NCI-H1092 treated with DMSO at 0.1 percent for 48 hours (cell line): Measurements from ENCODE around the gene HNRNPU.
"Not testable (repeated sequence)": the region's sequence is repeated elsewhere in the genome, so short reads cannot be mapped to it uniquely, and the experiment has no call there.

Experiments used
- DNase-seq: peaks from one replicate; lab custom pipeline; 2025; lab: John Stamatoyannopoulos, UW

The HNRNPU gene

DNA sequence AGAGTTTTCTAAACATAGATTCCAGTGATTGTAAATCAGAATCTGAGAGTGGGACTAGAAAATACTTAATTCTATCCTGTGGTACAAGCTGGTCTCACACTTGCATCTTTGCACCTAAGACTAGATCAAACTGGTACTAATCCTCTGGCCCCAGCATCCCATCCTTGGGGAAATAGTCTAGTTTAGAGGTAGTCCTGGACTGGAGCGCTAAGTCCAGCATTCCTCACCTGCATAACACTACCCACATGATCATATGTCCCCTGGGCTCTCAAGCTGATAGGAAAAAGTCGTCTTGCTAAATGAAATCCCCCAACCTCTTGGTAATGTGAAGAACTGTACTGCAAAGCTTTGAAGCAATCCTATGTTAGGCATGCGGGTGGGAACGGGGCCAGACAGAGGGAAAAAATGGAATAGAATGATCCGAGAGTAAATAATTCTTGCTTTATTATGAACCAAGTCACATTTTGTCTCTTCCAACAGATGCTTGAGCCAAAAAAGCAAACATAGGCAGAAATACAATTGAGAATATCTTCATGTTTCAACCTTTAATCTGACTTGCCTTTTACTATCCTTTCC is 24.0 kb downstream of the HNRNPU start:
- DNase-seq = no peak

DNA sequence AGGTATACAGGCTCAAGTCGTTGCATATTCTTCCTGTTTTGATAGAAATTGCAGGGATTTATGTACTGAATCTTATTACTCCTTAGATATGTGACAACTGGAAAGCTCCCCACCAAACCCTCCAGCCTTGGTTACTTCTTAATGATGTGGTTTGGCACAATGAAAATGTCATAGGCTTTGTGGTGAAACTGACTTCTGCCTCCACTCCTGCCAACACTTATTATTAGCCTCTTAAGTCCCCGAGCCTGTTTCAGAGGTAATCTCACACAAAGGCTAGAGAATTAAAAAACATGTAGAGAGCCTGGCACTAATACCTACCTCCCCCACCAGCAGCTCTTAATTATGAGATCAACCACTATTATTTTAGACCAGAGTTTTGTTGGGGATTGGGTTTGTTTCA is 24.7 kb downstream of the HNRNPU start:
- no peak for DNase-seq

DNA sequence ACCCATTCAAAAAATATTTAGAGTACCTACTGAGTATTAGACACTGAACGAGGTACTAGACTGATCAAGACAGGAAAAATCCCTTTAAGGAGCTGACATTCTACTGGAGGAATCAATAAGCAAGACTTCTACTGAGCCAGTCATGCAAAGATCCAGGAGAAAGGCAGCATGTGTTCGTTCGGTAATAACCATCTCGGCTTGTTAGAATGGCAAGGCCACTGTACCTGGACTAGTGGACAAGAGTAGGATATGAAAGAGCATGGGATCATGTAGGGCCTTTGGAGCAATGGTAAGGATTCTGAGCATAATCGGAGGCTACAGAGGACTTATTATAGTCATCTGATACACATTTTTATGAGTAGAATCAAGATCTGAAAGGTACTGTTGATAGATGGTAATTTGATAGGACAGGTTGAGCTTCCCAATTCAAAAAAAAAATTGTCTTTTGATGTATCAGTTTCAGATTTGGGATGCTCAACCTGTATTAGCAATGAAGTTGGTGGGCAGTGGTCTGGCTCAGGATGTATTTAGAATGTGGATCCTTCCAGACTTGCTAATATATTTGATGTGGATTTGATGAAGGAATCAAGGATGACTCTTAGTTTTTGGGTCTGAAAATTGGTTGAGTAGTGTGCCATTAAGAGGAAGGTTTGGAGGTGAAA is 26.6 kb downstream of the HNRNPU start:
- peak; percentile 17 for DNase-seq

DNA sequence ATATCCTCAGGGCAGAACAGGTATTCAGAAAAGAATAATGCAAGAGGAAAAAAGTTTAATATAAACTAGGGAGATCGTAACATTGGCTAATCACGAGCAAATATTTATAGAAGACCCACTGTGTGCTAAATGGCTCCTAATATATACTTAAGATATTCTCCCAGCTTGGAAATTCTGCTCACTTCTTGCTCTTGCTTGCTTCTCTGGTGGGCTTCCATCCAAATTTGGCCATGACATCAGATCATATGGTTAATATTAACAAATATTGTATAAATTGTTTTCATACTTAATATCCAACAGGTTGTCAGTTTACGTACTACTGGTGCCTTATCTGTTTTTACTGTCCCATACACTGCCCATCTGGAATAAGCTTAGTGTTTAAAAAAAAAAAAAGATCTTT is 27.8 kb downstream of the HNRNPU start:
- no peak for DNase-seq

DNA sequence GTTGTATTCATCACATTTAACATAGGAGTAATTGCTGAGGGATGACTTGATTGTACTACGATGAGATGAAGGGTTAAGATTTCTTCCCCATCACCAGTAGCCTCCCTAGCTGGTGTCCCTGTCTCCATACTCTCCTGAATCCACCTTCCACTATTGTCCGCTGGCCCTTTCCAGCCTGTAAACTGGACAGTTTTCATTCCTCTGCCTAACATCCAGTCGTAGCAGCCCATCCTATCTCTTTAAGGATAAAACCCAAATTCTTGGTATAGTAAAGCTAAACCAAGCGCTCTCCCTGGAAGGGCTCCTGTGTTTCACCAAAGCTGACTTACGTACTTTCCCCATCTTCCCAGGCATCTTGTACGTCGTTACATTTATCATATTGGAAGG is 28.2 kb downstream of the HNRNPU start:
- DNase-seq = peak; percentile 88

DNA sequence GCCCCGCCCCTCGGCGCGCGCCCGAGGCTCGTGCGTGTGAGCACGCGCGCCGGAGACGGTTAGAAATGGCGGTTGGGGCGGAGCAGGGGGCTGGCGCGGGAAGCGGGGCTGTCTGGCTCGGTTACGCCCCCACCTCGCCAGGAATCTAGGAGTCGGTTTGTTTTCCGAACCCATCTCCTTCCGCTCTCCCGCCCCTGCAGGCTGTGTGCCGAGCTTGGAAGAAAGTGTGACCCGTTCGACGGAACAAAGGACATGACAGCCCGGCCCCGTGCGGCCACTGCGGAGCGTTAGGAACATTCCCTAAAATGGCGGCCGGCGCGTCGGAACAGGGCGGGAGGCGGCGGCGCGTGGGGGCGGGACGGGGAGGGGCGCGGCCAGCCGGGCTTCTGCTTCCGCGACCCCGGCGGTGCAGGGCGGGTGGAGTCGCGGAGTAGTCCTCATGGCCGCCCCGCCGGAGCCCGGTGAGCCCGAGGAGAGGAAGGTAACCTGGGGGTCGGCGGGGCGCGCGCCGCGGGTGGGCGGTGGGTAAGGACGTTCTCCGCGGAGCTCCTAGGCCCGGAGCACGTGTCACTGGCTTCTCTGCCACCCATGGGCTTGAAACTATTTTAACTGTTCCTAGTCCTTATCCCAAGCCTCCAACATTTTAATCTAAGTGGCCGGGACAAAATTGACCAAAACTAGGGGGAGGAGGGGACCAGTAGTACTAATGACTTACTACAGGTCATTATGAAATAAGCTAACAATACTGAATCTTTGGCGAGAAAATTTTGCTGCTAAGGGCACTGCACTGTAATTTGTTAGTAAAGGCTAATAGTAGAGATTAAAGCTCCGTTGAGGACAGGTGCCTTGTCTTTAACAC is 28.8 kb downstream of the HNRNPU start, which contains the start of gene COX20:
TSS of gene COX20 (plus strand) at position 383 of the 859 bp plus-strand sequence. CDS start at position 440, 57 bp downstream.
- DNase-seq = peak; percentile 98

DNA sequence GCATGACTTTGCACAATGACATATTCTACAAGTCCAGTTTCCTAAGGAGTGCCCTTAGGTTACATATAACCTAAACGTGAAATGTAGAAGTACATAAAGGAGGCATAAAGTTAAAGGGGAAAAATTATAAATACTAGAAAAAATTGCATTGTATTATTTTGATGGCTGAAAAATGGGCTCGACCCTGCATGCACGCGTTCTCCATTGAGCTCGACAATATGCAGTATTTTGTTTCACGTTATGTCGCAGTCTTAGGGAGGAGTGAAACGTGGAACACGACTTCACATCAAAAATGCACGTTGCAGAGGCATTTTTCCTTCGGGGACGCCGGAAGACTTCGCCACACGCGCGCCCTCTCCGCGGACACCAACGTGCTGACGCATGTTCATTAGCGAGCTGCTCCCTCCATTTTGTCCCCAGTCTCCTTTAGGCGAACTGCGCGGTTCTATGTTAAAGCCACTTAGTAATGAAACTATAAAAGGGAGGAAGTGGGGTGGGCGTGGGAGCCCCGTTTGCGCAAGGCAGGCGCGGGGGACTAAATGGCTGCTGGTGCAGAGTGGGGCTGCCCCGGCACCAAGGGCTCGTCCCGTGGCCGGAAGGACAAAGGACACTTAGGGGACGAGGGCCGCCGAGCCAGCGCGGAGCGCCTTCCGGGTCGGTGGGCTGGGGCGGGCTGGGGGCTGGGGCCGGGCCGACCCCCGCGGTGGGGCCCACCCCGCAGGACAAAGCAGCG is 29.6 kb downstream of the HNRNPU start:
- DNase-seq = peak; percentile 98

DNA sequence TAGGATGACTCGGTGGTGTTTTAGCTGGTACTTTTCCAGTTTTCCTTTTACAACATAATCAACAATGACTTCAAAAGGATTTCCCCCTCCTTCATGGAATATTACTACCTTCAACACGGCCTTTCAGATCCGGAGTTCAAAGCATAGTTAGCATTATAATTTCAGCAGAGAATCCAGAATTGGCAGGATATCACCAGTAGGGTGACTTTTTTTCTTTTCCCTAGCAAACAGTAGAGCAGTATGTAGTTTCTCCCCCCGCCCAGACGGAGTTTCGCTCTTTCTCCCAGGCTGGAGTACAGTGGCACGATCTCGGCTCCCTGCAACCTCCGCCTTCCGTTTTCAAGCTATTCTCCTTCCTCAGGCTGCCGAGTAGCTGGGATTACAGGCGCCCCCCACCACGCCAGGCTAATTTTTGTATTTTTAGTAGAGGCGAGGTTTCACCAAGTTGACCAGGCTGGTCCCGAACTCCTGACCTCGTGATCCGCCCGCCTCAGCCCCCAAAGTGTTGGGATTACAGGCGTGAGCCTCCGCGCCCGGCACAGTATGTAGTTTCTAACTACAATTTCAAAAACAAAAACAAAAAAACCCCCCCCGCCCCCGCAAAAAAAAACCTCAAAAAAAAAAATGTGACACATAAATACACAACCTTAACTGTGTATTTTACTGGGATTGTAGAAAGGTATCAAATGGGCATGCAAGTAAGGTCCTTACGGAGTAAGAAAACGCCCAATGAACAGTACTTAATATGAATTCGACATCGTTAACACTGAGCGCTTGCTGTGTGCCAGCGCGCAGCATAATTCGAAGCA is 30.4 kb downstream of the HNRNPU start:
- peak; percentile 80 for DNase-seq

DNA sequence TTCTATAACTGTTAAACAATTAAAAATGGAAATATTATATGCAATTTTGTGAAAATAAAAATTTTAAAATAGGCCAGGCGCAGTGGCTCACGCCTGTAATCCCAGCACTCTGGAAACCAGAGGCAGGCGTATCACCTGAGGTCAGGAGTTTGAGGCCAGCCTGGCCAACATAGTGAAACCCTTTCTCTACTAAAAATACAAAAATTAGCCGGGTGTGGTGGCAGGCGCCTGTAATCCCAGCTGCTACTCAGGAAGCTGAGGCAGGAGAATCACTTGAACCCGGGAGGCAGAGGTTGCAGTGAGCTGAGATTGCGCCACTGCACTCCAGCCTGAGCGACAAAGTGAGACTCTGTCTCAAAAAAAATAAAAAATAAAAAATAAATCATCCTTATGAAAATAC is 31.1 kb downstream of the HNRNPU start:
- DNase-seq = not testable (repeated sequence)

DNA sequence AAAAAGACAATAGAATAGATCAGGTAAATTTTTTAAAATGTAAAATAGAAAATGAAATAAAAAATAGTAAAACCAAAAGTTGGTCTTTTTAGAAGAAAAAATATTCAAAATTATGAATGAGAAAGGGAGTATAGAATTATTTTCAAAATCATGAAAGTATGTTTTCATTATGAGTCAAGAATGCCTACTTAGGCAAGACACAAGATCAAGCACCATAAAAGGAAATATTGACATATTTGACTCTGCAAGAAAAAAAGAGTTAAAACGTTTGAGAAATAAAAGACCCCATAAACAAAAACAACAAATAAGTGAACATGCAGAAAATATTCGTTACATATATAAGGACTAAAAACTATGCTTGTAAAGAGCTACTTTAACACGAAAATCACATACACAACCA is 33.7 kb downstream of the HNRNPU start:
- no peak for DNase-seq

DNA sequence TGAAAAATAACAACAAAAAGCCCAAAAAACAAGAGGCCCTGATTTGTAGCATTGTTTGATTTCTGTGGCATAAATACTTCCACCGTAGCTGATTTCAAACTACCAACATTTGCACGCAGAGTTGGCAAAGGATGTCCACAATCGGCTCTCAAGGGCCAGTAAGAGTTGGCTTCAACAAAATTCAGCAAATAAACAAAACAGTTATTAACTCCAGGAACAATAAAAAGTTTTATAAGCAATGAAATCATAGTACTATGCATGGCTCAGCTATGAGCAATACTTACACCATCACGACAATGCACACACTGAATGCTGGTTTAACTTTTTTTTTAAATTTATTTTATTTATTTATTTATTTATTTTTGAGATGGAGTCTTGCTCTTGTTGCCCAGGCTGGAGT is 37.6 kb downstream of the HNRNPU start:
- DNase-seq = no peak

DNA sequence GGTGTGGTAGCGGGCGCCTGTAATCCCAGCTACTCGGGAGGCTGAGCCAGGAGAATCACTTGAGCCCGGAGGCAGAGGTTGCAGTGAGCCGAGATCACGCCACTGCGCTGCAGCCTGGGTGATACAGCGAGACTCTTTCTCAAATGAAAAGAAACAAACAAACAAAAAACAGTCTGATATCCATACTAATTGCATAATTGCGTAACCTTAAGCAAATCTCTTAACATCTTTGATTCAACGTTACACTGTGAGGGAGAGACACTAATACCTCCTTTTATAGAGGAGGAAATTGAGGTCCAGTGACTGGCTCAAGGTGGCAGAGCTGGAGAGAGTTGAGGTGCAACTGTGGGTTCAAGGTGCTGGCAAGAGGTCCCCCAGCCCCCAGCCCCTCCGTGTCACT is 41.5 kb downstream of the HNRNPU start:
- no peak for DNase-seq

DNA sequence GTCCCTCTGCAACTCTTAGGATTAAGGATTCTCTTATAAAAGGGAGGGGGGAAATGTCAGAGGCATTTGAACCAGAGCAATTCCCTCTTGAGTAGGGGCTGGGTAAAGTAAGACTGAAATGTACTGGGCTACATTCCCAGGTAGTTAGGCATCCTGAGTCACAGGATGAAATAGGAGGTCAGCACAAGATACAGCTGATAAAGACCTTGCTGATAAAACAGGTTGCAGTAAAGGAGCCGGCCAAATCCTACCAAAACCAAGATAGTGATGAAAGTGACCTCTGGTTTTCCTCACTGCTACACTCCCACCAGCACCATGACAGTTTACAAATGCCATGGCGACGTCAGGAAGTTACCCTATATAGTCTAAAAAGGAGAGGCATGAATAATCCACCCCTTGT is 43.2 kb downstream of the HNRNPU start:
- DNase-seq = no peak

DNA sequence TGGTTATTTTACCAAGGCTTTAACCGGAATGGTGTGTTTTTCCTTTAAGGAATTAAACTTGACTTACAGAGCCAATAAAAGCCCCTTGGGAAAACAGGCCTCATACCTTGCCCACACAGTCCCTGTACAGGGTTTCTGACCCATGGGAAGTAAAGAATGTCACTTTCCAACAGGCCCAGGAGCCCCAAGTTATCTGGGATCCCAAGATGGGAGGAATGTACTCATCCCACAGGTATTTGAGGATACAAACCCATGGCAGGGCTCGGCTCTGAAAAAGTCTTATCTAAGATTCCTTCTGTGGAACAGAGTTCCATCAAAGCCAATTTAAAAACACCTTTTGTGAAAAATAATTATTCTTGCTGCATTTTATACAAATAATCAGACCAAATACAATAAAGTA is 44.2 kb downstream of the HNRNPU start:
- DNase-seq = no peak

DNA sequence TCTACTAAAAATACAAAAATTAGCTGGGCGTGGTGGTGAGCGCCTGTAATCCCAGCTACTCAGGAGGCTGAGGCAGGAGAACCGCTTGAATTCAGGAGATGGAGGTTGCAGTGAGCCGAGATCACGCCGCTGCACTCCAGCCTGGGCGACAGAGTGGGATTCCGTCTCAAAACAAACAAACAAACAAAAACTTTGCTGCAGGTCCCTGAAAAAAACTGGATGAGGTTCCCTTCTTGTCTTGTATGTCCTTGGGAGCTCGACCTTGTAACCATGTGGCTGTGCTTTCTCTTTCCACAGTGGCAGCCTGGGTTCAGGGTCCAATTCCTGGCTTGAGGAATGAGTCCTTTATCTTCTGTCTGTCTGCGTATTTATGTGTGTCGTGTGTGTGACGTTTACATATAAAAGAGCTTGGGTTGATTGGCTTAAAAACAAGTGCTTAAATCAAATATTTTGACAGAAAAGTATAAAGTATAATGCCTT is 46.9 kb downstream of the HNRNPU start:
- no peak for DNase-seq

DNA sequence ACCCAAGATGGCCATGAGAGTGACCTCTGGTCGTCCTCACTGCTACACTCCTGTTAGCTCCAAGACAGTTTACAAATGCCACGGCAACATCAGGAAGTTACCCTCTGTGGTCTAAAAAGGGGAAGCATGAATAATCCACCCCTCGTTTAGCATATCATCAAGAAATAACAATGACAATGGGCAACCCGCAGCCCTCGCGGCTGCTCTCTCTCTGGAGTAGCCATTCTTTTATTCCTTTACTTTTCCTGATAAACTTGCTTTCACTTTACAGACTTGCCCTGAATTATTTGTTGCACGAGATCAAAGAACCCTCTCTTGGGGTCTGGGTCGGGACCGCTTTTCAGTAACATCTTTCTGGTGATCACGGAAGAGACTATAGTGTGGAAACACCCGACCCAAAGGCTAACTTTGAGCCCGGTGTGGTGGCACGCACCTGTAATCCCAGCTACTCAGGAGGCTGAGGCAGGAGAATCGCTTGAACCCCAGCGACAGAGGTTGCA is 48.7 kb downstream of the HNRNPU start:
- DNase-seq = no peak

DNA sequence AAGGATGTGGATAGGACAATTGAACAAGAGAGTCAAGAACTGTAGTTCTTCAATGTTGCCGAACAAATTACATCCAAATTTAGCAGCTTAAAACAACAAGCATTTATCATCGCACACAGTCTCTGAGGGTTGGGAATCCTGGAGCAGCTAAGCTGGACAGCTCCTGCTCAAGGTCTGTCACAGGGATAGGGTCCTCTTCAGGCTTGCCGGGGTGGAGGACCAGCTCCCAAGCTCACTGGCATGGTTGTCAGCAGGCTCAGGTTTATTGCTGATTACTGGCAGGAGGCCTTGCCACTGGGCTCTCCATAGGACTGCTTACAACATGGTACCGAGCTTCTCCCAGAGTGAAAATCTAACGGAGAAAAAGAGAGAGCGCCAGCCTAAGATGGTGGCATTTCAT is 51.0 kb downstream of the HNRNPU start:
- no peak for DNase-seq

DNA sequence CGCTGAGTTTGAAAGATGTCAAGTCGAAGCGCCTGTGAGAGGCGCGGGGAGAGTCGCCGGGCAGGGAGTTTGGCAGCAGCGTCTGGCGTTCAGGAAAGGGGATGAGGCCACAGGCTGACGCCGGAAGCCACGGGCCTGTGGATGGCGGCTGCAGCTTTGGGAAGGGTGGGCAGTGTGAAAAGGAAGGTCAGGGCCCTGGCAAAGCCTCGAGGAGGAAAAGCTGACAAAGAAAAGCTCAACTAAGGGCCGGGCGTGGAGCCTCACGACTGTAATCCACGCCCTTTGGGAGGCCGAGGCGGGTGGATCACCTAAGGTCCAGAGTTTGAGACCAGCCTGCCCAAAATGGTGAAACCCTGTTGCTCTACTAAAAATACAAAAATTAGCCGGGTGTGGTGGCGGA is 54.1 kb downstream of the HNRNPU start:
- no peak for DNase-seq

DNA sequence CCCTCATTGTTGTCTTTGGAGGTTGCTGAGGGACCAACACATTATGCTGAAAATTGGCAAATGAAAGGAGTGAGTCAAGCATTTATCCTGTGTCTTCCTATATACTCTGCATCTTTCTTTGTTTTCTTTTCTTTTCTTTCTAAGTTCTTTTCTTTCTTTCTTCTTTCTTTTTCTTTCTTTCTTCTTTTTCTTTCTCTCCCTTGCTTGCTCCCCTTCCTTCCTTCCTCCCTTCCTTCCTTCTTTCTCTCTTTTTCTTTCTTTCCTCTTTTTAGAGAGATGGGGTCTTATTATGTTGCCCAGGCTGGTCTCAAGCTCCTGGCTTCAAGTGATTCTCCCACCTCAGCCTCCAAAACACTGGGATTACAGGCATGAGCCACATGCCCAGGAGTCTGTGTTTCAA is 57.2 kb downstream of the HNRNPU start:
- no peak for DNase-seq

DNA sequence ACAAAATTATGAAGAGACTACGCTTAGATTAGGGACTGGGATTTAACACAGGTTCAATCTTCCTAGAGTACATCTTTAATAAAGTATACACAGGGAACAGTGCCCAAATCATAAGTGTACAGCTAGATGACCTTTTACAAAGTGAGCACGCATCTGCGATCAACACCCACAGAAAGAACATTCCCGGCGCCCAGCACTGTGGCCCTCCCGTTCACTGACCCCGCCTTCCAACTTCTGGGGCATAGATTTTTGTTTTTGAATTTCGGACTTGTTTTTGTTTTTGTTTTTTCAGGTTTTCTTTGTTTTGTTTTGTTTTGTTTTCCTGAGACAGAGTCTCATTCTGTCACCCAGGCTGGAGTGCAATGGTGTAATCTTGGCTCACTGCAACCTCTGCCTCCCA is 59.5 kb downstream of the HNRNPU start:
- no peak for DNase-seq

DNA sequence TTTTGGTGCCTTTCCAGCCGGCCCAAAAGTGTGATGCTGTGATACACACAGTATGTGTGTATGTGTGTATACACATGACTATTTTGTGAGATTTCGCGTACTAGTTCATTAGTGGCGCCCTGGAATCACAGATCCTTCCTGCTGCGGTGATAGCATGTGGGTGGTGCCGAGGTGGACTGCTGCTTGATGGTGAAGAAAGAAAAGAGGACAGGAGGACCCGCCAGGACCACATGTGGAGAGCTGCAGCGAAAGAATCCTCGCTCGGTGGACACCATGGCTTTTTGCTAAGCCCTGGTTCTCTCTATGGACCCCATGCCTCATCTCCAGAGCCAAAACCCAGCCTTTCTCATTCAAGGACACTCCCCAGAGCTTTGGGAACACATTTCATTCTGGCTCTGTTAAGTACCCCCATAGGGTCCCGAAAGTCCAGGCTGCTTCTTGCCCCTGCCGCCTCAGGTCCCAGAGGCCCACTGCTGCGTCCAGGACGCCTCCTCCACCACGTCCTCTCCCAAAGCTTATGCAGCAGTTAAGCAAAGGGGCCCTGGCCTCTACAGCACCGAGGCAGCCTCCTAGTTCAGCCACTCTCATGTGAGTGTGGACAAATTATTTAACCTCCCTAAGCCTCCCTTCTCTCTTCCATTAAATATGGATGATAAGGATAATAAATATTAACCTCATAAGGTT is 61.6 kb downstream of the HNRNPU start:
- DNase-seq = no peak
